ENCODE measurements around the gene KCNIP4. TPM values are rescaled to one million over a fixed set of nuclear protein-coding genes. Genes with fewer than 3 reads are reported as not detected.

KCNIP4 gene
- total RNA-seq, 3 donors from 2014 or later: 0.96 to 11.3 (median 2.4) TPM

DNA sequence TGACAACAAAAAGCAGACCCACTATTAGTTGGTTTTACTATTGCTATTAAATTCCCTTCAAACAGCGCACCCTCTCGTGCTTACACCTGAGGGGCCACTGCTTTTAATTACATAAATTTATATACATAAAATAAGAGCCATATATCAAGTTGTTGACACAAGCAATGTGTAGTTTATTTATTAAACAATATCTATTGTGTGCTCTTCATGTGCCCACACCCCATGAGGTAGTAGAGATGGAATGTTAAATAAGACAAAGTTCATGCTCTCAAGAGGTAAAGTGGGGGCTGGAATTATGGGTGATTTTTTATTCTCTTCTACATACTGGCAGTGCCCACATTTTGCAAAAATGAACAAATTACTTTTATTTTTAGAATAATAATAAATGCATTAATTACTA lies 47.3 kb downstream of the KCNIP4 start:
- no peaks in the 10 kb centered on the region for H3K36me3 ChIP-seq (ENCODE audit: low read depth)
- DNase-seq (no peak), ATAC-seq (no peak)
- no peaks in the 10 kb centered on the region for H3K4me1 ChIP-seq (ENCODE audit: low read depth)
- TF ChIP-seq CTCF (IDR thresholded peaks at IDR 0.05): no peak
- H3K9me3 ChIP-seq: no peaks in the 10 kb centered on the region
- no peak overlapping the region for H3K4me3 ChIP-seq
- intact Hi-C loops (cut with DNase I, micrococcal nuclease): no loop called here

- DNase-seq: no peak
- no peak for TF ChIP-seq CTCF (IDR thresholded peaks at IDR 0.05)
- Histone ChIP-seq H3K9me3 (no peaks in the 10 kb centered on the region), H3K4me1 (ENCODE audit: low read depth) (no peaks in the 10 kb centered on the region), H3K36me3 (ENCODE audit: low read depth) (no peaks in the 10 kb centered on the region), H3K4me3 (no peak overlapping the region)
- no peak for ATAC-seq
- intact Hi-C loops (cut with DNase I, micrococcal nuclease): no loop called here
Observed at GRCh38 chr4:21900211-21900610, 48.4 kb downstream of the KCNIP4 start.

- no peak overlapping the region for H3K4me3 ChIP-seq
- no peak for TF ChIP-seq CTCF (IDR thresholded peaks at IDR 0.05)
- no peak for DNase-seq
- no peak for ATAC-seq
- no peaks in the 10 kb centered on the region for H3K9me3 ChIP-seq
- no peaks in the 10 kb centered on the region for H3K4me1 ChIP-seq (ENCODE audit: low read depth)
- H3K36me3 ChIP-seq (ENCODE audit: low read depth): no peaks in the 10 kb centered on the region
- intact Hi-C loops (cut with DNase I, micrococcal nuclease): no loop called here
Observed at GRCh38 chr4:21898101-21898500, 50.5 kb downstream of the KCNIP4 start.

DNA sequence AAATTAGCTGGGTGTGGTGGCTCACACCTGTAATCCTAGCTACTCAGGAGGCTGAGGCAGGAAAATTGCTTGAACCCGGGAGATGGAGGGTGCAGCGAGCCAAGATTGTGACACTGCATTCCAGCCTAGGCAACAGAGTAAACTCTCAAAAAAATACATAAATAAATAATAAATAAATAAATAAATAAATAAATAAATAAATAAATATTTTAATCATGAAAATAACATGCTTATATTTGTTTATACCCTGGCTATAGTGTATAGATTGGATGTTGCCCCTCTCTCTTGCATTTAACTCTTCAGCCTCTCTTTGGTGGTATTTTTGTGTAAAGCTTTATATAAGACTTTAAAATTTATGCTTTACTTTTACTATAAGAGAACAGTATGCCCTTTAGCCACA lies 51.8 kb downstream of the KCNIP4 start:
- Histone ChIP-seq H3K36me3 (ENCODE audit: low read depth) (no peaks in the 10 kb centered on the region), H3K4me3 (no peak overlapping the region), H3K4me1 (ENCODE audit: low read depth) (no peaks in the 10 kb centered on the region), H3K9me3 (no peaks in the 10 kb centered on the region)
- no peak for ATAC-seq
- DNase-seq: no peak
- no peak for TF ChIP-seq CTCF (IDR thresholded peaks at IDR 0.05)
- intact Hi-C loops (cut with DNase I, micrococcal nuclease): no loop called here

GRCh38 chr4:21893136-21893535 lies 55.4 kb downstream of the KCNIP4 start:
- intact Hi-C loops (cut with DNase I, micrococcal nuclease): no loop called here
- DNase-seq (no peak), ATAC-seq (no peak)
- H3K9me3 ChIP-seq: no peaks in the 10 kb centered on the region
- H3K4me1 ChIP-seq (ENCODE audit: low read depth): no peaks in the 10 kb centered on the region
- no peak for TF ChIP-seq CTCF (IDR thresholded peaks at IDR 0.05)
- no peaks in the 10 kb centered on the region for H3K36me3 ChIP-seq (ENCODE audit: low read depth)
- H3K4me3 ChIP-seq: no peak overlapping the region

DNA sequence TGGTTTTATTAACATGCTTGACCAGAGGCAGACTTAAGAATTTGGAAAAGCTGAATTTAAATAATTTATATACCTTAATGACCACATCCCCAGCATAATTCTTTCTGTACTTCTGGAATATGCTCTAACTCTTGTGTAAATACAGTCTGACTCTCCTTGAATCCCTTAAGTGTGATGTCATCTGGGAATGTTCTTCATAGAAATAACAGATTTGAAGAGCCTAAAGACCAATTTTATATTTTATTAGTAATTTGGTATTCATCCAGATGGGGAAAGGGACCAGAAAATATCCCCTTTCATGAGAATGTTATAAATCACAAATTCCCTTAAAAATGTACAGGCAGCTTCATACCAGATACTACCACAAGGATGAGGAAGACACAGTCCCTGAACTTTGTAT lies 58.3 kb downstream of the KCNIP4 start:
- Histone ChIP-seq H3K36me3 (ENCODE audit: low read depth) (no peaks in the 10 kb centered on the region), H3K4me1 (ENCODE audit: low read depth) (no peaks in the 10 kb centered on the region), H3K4me3 (no peak overlapping the region), H3K9me3 (no peaks in the 10 kb centered on the region)
- intact Hi-C loops (cut with DNase I, micrococcal nuclease): no loop called here
- TF ChIP-seq CTCF (IDR thresholded peaks at IDR 0.05): no peak
- ATAC-seq (no peak), DNase-seq (no peak)
